Ammon's horn (tissue), 1 donor: Measurements from ENCODE around the gene METTL25B.

Experiments used
- DNase-seq: peaks from one replicate; pipeline ENCODE4 v3.0.0-alpha.2; 2016; ENCODE audit warnings: low spot score

METTL25B gene

GRCh38 chr1:156700736-156701531 is 27.3 kb upstream of the METTL25B start:
- DNase-seq = no peak

GRCh38 chr1:156703336-156703735 is 24.9 kb upstream of the METTL25B start:
- no peak for DNase-seq

- no peak for DNase-seq
Observed at GRCh38 chr1:156703741-156704140, 24.5 kb upstream of the METTL25B start.

- no peak for DNase-seq
Observed at GRCh38 chr1:156704166-156704711, 24.0 kb upstream of the METTL25B start.

- DNase-seq = no peak
Observed at GRCh38 chr1:156704930-156705320, 23.3 kb upstream of the METTL25B start.

GRCh38 chr1:156705321-156705917 is 22.9 kb upstream of the METTL25B start, which contains the start of gene CRABP2:
Gene CRABP2 (minus strand): TSS chr1:156705583. CDS start chr1:156705446, 137 bp downstream.
- DNase-seq = no peak

GRCh38 chr1:156705918-156706656 is 22.2 kb upstream of the METTL25B start:
- DNase-seq = peak; percentile 35

- no peak for DNase-seq
Observed at GRCh38 chr1:156706657-156707416, 21.4 kb upstream of the METTL25B start.

GRCh38 chr1:156707417-156708217 is 20.7 kb upstream of the METTL25B start:
- DNase-seq = no peak

GRCh38 chr1:156708218-156708661 is 20.0 kb upstream of the METTL25B start:
- DNase-seq = no peak

GRCh38 chr1:156709031-156709430 is 19.2 kb upstream of the METTL25B start:
- no peak for DNase-seq

- peak; percentile 62 for DNase-seq
Observed at GRCh38 chr1:156709757-156710489, 18.3 kb upstream of the METTL25B start.

- DNase-seq = no peak
Observed at GRCh38 chr1:156711011-156711817, 17.1 kb upstream of the METTL25B start.

- DNase-seq = no peak
Observed at GRCh38 chr1:156712626-156713025, 15.6 kb upstream of the METTL25B start.

- DNase-seq = no peak
Observed at GRCh38 chr1:156714830-156715229, 13.4 kb upstream of the METTL25B start.

GRCh38 chr1:156717351-156717750 is 10.9 kb upstream of the METTL25B start:
- DNase-seq = no peak

GRCh38 chr1:156721131-156721530 is 7.1 kb upstream of the METTL25B start:
- DNase-seq = no peak

GRCh38 chr1:156721535-156721934 is 6.7 kb upstream of the METTL25B start:
- no peak for DNase-seq

GRCh38 chr1:156725683-156726280 is 2.5 kb upstream of the METTL25B start:
- DNase-seq = peak; percentile 92
